IPS-18c (cell line): Measurements from ENCODE around the gene RABAC1.
A peak's percentile ranks its signal among the peaks of the same experiment; 100 is the strongest.
"Not testable (repeated sequence)": the region's sequence is repeated elsewhere in the genome, so short reads cannot be mapped to it uniquely, and the experiment has no call there.

Experiments
- H3K4me3 ChIP-seq: 2 replicates; pipeline ENCODE4 v1.7.0; 2013; ENCODE audit warnings: low read depth, mild to moderate bottlenecking, low read length, moderate library complexity; ENCODE audit not compliant: insufficient read depth
- H3K9me3 ChIP-seq: one replicate; pipeline ENCODE4 v1.6.1; 2013; ENCODE audit warnings: mild to moderate bottlenecking, low read length, moderate library complexity; ENCODE audit not compliant: control insufficient read depth, insufficient read depth

Gene RABAC1

GRCh38 chr19:41925208-41926003 lies 33.7 kb downstream of the RABAC1 start:
- H3K9me3 ChIP-seq: no peaks in the 10 kb centered on the region
- H3K4me3 ChIP-seq: no peak overlapping the region

DNA sequence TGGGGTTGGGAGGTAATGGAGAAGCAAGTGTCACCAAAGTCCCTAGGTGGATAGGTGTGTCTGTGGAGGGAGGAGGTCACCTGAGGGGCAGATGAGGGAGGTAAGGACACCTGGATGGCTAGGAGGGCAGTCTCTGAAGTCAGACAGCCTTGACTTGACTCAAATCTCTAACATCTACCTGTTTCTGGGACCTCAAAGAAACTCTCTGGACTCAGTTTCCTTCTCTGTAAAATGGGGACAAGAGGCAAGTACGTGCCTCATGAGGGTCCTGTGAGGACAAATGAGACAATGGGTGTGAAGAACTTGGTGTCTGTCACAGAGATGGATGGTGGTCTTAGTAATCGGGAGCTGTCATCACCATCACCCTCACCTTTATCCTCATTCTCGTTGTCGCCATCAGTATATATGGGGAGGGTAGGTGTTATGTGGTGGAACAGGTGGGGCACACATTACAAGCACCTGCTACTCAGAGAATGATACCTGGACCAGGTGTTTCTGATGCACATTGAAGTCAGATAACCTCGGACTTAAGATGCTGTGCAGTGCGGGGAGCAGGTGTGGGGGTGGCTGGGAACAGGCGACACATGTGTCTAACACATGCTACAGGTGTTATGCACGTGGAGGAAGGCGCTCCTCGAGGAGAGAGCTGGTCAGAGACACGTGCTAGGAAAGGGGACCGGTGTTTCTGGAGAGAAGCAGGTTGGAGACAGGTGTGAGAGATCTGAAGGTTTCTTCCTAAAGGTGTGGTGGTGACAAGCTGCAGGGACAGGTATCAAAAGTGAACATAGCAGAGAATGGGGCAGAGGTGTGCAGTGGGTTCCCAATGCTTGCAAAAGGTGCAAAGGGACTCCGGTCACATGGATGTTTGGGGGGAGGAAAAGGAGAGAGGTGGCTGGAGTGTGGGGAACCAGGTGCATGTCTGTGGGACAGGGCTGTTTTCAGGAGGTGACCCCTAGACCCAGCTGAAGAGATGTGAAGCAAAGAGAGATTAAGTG lies 34.7 kb downstream of the RABAC1 start:
- Histone ChIP-seq H3K4me3 (no peak overlapping the region), H3K9me3 (no peaks in the 10 kb centered on the region)

GRCh38 chr19:41923045-41923788 lies 35.9 kb downstream of the RABAC1 start:
- H3K9me3 ChIP-seq: no peaks in the 10 kb centered on the region
- H3K4me3 ChIP-seq: no peak overlapping the region

DNA sequence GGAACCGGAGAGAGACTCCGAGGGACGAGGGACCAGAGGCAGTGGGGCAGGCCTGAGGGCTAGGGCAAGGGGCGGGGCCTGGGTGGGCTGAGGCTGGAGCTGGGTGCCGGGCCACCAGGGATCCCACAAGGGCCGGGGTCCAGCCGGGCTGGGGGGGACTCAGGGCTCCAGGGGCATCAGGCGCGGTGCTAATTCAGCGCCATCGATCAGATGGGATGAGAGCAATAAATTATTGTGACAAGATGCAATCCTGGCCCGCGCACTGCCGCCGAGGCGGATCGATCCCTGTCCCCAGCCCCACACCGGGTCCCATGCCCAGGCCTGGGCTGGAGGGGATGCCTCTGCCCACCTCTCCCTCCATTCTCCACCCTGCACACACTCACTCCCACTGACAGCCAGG lies 36.5 kb downstream of the RABAC1 start:
- no peak overlapping the region for H3K4me3 ChIP-seq
- H3K9me3 ChIP-seq: no peaks in the 10 kb centered on the region

- Histone ChIP-seq H3K4me3 (no peak overlapping the region), H3K9me3 (no peaks in the 10 kb centered on the region)
Observed at GRCh38 chr19:41921577-41922576, 37.2 kb downstream of the RABAC1 start.

GRCh38 chr19:41920882-41921576 lies 38.1 kb downstream of the RABAC1 start:
- no peaks in the 10 kb centered on the region for H3K9me3 ChIP-seq
- no peak overlapping the region for H3K4me3 ChIP-seq

- H3K4me3 ChIP-seq: no peak overlapping the region
- no peaks in the 10 kb centered on the region for H3K9me3 ChIP-seq
Observed at GRCh38 chr19:41919948-41920712, 39.0 kb downstream of the RABAC1 start.

DNA sequence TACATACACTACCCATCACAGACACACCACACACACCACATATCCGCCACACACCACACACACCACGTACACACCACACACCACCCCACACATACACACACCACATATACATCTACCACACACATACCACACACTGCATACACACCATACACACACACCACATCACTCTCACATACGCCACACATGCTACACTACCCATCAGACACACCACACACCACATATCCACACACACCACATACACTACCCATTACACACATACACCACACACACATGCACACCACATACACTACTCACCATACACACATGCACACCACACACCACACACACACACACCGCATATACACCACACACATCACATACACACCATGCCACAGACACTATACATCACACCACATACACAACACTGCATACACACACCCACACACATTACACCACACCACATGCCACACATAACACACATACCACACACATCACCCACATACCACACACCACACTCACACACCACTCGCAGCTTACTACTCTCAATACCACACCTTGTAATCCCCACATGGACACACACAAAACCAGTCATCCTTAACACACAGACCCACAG lies 40.4 kb downstream of the RABAC1 start:
- no peaks in the 10 kb centered on the region for H3K9me3 ChIP-seq
- H3K4me3 ChIP-seq: no peak overlapping the region

DNA sequence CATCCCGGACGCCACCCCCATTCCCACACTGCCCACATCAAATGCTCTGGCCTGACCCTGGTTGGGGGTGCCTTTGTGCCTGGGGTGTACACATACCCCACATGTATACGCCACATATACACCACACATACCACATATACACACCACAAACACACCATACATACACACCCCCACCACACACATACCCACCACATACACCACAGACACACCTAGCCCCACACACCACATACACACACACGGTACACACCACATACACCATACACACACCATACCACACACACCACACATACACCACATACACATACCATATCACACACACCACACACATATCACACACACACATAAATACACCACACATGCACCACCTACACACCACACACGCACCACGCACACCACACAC lies 41.0 kb downstream of the RABAC1 start:
- no peaks in the 10 kb centered on the region for H3K9me3 ChIP-seq
- no peak overlapping the region for H3K4me3 ChIP-seq

- no peak overlapping the region for H3K4me3 ChIP-seq
Observed at GRCh38 chr19:41917676-41918075, 41.4 kb downstream of the RABAC1 start.

DNA sequence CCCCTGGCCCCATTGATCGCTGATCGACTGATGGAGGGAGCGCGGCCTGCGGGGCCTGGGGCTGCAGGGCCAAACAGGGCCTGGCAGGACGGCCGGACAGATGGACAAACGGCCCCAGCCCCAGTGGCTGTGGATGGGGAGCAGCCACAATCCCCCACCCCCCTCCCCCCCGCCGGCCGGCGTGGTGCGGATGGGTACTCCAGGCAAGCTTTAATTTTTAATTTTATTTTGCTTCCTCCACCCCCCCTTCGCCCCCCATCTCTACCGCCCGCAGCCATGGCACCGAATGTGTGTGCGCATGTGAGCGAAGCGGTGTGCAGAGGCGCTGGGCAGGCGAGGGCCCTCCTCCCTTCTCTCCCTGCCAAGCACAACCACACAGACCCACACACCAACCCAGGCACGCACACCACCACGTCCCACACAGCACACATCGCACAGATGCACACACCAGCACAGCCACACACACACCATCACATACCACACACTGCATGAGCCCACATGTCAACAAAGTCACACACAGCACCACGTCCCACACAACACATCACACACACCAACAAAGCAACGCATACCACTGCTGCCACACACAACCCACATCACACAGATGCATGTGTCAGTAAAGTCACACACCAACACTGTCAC lies 43.2 kb downstream of the RABAC1 start:
- no peak overlapping the region for H3K4me3 ChIP-seq
- no peaks in the 10 kb centered on the region for H3K9me3 ChIP-seq

More at GRCh38 chr19:41917676-41918075, 41.4 kb downstream of the RABAC1 start:
- no peaks in the 10 kb centered on the region for H3K9me3 ChIP-seq

DNA sequence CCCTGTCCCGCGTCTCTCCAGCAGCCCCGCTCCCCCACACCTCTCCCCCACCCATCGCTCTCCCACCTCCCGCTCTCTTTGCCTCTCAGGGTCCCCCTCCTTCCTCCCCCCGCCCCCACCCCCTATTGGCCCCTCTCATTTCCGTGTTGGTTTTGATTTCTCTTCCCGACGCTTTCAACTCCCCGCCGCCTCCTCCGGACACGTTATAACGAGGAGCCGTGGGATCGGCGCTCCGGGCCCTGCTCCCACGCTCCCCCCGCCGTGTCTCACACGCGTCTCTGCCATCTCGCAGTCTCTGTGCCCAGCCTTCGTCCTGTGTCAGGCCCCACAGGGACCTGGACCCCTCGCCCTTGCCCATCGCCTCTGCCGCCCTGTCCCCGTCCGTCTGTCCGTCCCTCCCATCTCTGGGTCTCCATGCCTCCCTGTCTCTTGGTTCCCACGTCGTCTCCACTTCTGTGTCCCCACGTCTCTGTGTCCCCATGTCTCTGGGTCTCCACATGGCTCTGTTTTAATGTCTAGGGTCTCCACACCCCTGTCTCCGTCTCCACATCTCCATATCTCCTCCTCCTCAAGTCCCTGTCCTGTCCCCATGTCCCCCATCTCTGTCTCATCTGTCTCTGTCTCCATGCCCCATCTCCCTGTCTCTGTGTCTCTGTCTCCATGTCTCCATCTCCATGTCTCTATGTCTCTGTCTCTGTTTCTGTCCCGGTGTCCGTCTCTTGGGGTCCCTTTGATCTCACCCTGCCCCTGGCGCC lies 43.9 kb downstream of the RABAC1 start:
- Histone ChIP-seq H3K4me3 (peak overlapping the region; percentile 24; the same call in 1 of the 2 replicates), H3K9me3 (no peaks in the 10 kb centered on the region)

DNA sequence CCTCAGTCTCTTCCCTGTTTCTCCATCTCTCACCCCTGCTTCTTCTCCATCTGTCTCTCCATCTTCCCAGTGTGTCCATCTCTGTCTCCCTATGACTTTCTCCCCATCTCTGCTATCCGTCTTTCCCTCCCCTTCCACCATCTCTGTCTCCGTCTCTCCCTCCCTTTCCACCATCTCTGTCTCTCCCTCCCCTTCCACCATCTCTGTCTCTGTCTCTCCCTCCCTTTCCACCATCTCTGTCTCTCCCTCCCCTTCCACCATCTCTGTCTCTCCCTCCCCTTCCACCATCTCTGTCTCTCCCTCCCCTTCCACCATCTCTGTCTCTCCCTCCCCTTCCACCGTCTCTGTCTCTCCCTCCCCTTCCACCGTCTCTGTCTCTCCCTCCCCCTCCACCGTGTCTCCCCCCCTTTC lies 44.7 kb downstream of the RABAC1 start:
- not testable (repeated sequence) for H3K9me3 ChIP-seq, H3K4me3 ChIP-seq
